ENCODE measurements around the gene DMKN. TPM values are rescaled to one million over a fixed set of nuclear protein-coding genes. Genes with fewer than 3 reads are reported as not detected.
"Not testable (repeated sequence)": the region's sequence is repeated elsewhere in the genome, so short reads cannot be mapped to it uniquely, and the experiment has no call there.

Gene DMKN
- total and polyA plus RNA-seq, 2 donors from 2014 or later, result 137 to 150 TPM

DNA sequence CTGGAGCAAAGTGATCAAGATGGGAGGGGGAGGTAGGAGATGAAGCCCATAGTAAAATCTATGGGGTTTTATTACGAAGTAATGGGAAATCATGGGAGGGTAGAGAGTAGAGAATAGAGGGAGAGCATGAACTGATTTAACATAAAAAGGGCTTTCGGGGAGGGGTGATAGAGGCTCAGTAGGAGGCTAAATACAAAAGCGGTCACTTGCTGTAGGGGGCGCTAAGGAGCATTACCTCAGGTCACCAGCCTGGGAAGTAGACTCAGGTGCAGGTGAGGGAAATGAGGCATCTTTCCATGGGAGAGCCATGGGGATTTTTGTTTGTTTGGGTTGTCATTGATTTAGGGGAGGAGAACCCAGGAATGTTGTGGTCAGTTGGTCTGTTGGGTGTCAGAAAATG lies 37.3 kb downstream of the DMKN start:
- Histone ChIP-seq H3K4me3 (ENCODE audit: low read length in 3 of 3) (no peak overlapping the region), H3K27ac (ENCODE audit: low read depth in 2 of 2, low read length in 2 of 2) (no peak overlapping the region), H3K9ac (ENCODE audit: low read length in 3 of 3) (no peak overlapping the region), H3K27me3 (ENCODE audit: control insufficient read depth, insufficient read depth, low read length) (no peaks in the 10 kb centered on the region), H3K9me3 (ENCODE audit: control insufficient read depth in 2 of 3, insufficient read depth in 1 of 3, low read length in 3 of 3) (no peaks in the 10 kb centered on the region), H3K4me1 (ENCODE audit: control insufficient read depth in 2 of 3, insufficient read depth in 2 of 3, low read depth in 1 of 3, low read length in 3 of 3) (no peaks in the 10 kb centered on the region), H3K36me3 (ENCODE audit: control insufficient read depth in 2 of 3, insufficient read depth in 3 of 3, low read length in 3 of 3) (no peaks in the 10 kb centered on the region)
- DNase-seq (no peak), FAIRE-seq (no peak)
- no peak for TF ChIP-seq CTCF (IDR thresholded peaks at IDR 0.05; ENCODE audit: borderline replicate concordance, extremely low read depth, insufficient read depth)
- intact Hi-C loops (cut with DNase I), result no loop called here

DNA sequence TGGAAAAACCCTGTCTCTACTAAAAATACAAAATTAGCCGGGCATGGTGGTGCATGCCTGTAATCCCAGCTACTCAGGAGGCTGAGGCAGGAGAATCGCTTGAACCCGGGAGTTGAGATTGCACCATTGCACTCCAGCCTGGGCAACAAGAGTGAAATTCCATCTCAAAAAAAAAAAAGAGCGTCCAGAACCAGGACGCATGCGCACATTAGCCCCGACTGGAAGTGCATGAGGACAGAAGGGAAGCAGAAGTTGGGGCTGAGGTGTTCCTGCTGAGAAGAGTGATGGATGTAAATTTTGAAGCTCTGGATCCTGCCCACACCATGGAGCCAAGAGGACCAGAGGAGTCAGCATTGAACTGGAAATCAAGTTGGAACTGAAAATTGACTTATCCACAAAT lies 38.9 kb downstream of the DMKN start:
- FAIRE-seq; intact Hi-C loops (cut with DNase I); H3K27me3 ChIP-seq (ENCODE audit: control insufficient read depth, insufficient read depth, low read length); DNase-seq; H3K9ac ChIP-seq (ENCODE audit: low read length in 3 of 3); H3K4me3 ChIP-seq (ENCODE audit: low read length in 3 of 3); H3K4me1 ChIP-seq (ENCODE audit: control insufficient read depth in 2 of 3, insufficient read depth in 2 of 3, low read depth in 1 of 3, low read length in 3 of 3); H3K9me3 ChIP-seq (ENCODE audit: control insufficient read depth in 2 of 3, insufficient read depth in 1 of 3, low read length in 3 of 3); H3K27ac ChIP-seq (ENCODE audit: low read depth in 2 of 2, low read length in 2 of 2); H3K36me3 ChIP-seq (ENCODE audit: control insufficient read depth in 2 of 3, insufficient read depth in 3 of 3, low read length in 3 of 3): not testable (repeated sequence)

- Histone ChIP-seq H3K4me1 (ENCODE audit: control insufficient read depth in 2 of 3, insufficient read depth in 2 of 3, low read depth in 1 of 3, low read length in 3 of 3) (no peaks in the 10 kb centered on the region), H3K27me3 (ENCODE audit: control insufficient read depth, insufficient read depth, low read length) (no peaks in the 10 kb centered on the region), H3K36me3 (ENCODE audit: control insufficient read depth in 2 of 3, insufficient read depth in 3 of 3, low read length in 3 of 3) (no peaks in the 10 kb centered on the region), H3K9ac (ENCODE audit: low read length in 3 of 3) (no peak overlapping the region), H3K27ac (ENCODE audit: low read depth in 2 of 2, low read length in 2 of 2) (no peak overlapping the region), H3K4me3 (ENCODE audit: low read length in 3 of 3) (no peak overlapping the region), H3K9me3 (ENCODE audit: control insufficient read depth in 2 of 3, insufficient read depth in 1 of 3, low read length in 3 of 3) (no peaks in the 10 kb centered on the region)
- no peak for FAIRE-seq
- intact Hi-C loops (cut with DNase I), result no loop called here
- TF ChIP-seq CTCF (IDR thresholded peaks at IDR 0.05; ENCODE audit: borderline replicate concordance, extremely low read depth, insufficient read depth), result no peak
- no peak for DNase-seq
Observed at GRCh38 chr19:35474104-35474503, 39.3 kb downstream of the DMKN start.

- no peaks in the 10 kb centered on the region for H3K4me1 ChIP-seq (ENCODE audit: control insufficient read depth in 2 of 3, insufficient read depth in 2 of 3, low read depth in 1 of 3, low read length in 3 of 3)
- no peaks in the 10 kb centered on the region for H3K27me3 ChIP-seq (ENCODE audit: control insufficient read depth, insufficient read depth, low read length)
- no peak for TF ChIP-seq CTCF (IDR thresholded peaks at IDR 0.05; ENCODE audit: borderline replicate concordance, extremely low read depth, insufficient read depth)
- H3K9ac ChIP-seq (ENCODE audit: low read length in 3 of 3), result no peak overlapping the region
- FAIRE-seq (no peak), DNase-seq (no peak)
- intact Hi-C loops (cut with DNase I), result no loop called here
- H3K27ac ChIP-seq (ENCODE audit: low read depth in 2 of 2, low read length in 2 of 2), result no peak overlapping the region
- H3K4me3 ChIP-seq (ENCODE audit: low read length in 3 of 3), result no peak overlapping the region
- H3K9me3 ChIP-seq (ENCODE audit: control insufficient read depth in 2 of 3, insufficient read depth in 1 of 3, low read length in 3 of 3), result no peaks in the 10 kb centered on the region
- no peaks in the 10 kb centered on the region for H3K36me3 ChIP-seq (ENCODE audit: control insufficient read depth in 2 of 3, insufficient read depth in 3 of 3, low read length in 3 of 3)
Observed at GRCh38 chr19:35471946-35472345, 41.5 kb downstream of the DMKN start.

GRCh38 chr19:35471075-35471474 lies 42.4 kb downstream of the DMKN start:
- intact Hi-C loops (cut with DNase I); H3K9me3 ChIP-seq (ENCODE audit: control insufficient read depth in 2 of 3, insufficient read depth in 1 of 3, low read length in 3 of 3); H3K36me3 ChIP-seq (ENCODE audit: control insufficient read depth in 2 of 3, insufficient read depth in 3 of 3, low read length in 3 of 3); H3K27me3 ChIP-seq (ENCODE audit: control insufficient read depth, insufficient read depth, low read length); H3K9ac ChIP-seq (ENCODE audit: low read length in 3 of 3); H3K4me1 ChIP-seq (ENCODE audit: control insufficient read depth in 2 of 3, insufficient read depth in 2 of 3, low read depth in 1 of 3, low read length in 3 of 3); DNase-seq; H3K27ac ChIP-seq (ENCODE audit: low read depth in 2 of 2, low read length in 2 of 2); FAIRE-seq; H3K4me3 ChIP-seq (ENCODE audit: low read length in 3 of 3): not testable (repeated sequence)
